Measurements from ENCODE around the gene MINK1.

The MINK1 gene

DNA sequence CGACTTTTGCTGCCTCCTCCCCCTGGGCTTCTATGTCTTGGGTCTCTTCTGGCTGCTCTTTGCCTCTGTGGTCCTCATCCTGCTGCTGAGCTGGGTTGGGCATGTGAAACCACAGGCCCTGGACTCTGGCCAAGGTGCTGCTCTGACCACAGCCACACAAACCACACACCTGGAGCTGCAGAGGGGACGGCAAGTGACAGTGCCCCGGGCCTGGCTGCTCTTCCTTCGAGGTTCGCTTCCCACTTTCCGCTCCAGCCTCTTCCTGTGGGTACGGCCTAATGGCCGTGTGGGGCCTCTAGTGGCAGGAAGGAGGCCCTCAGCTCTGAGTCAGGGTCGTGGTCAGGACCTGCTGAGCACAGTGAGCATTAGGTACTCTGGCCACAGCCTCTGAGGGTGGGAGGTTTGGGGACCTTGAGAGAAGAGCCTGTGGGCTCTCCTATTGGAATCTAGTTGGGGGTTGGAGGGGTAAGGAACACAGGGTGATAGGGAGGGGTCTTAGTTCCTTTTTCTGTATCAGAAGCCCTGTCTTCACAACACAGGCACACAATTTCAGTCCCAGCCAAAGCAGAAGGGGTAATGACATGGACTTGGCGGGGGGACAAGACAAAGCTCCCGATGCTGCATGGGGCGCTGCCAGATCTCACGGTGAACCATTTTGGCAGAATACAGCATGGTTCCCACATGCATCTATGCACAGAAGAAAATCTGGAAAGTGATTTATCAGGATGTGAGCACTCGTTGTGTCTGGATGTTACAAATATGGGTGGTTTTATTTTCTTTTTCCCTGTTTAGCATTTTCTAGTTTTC, 101.2 kb downstream of the MINK1 start:
- POLR2A ChIA-PET, result no interaction called here
- CTCF ChIA-PET, result interaction anchor here (0.6 to 1.4 kb wide), 5 partner anchors 9 to 31 kb away, joined by 3 to 7 read pairs (median 5); partner anchors contain the start of gene CHRNE
- TF ChIP-seq, protein P1, sequence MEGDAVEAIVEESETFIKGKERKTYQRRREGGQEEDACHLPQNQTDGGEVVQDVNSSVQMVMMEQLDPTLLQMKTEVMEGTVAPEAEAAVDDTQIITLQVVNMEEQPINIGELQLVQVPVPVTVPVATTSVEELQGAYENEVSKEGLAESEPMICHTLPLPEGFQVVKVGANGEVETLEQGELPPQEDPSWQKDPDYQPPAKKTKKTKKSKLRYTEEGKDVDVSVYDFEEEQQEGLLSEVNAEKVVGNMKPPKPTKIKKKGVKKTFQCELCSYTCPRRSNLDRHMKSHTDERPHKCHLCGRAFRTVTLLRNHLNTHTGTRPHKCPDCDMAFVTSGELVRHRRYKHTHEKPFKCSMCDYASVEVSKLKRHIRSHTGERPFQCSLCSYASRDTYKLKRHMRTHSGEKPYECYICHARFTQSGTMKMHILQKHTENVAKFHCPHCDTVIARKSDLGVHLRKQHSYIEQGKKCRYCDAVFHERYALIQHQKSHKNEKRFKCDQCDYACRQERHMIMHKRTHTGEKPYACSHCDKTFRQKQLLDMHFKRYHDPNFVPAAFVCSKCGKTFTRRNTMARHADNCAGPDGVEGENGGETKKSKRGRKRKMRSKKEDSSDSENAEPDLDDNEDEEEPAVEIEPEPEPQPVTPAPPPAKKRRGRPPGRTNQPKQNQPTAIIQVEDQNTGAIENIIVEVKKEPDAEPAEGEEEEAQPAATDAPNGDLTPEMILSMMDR (IDR thresholded peaks at IDR 0.05; ENCODE audit: insufficient read depth, low read length, missing control alignments), result peak; percentile 36
- no peak overlapping the region for H3K4me3 ChIP-seq (ENCODE audit: low read depth, low read length)
- DNase-seq (ENCODE audit: low read depth, low spot score), result no peak

DNA sequence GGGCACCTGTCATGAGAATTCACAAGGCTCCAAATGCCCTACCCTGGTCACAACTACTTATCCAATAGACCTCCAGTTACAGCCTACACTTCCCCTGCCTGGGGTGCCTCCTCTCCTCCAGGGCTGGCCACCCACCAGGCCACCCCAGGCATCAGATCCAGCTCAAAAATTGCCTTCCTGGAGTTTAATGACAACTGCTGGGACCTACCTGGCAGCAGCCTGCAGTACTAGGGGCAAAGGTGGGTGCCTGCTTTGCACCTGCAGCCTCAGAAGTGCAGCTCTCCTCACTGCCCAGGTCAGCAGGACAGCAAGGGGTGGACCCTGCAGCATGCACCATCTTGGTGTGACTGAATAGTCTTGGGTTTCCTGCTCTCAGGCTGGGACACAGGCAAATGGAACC, 102.5 kb downstream of the MINK1 start:
- ChIA-PET CTCF (interaction anchor here (2.7 kb wide), 1 partner anchor 26 kb away, joined by 11 read pairs; no protein-coding TSS in a partner anchor), POLR2A (no interaction called here)
- no peak for DNase-seq (ENCODE audit: low read depth, low spot score)
- no peak overlapping the region for H3K4me3 ChIP-seq (ENCODE audit: low read depth, low read length)
- TF ChIP-seq, protein P1 (IDR thresholded peaks at IDR 0.05; ENCODE audit: insufficient read depth, low read length, missing control alignments), result no peak

DNA sequence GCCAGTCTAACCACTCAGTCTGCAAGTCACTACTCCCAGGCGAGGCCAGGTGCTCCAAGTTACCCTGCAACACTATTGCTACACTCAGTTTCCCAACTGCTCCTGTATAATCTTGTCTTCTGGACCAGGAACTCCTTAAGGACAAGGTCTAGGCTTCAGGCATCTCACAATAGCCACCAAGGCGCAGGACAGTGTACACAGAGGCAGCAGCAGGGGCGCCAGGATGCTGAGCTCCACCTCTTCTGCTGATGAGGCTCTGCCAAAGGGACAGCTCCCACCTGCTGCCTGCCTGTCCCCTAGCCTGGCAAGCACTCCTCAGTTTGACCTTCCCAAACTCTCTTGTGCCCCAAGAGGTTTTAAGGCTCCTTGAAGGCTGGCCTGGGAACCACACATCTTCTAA, 103.3 kb downstream of the MINK1 start:
- no peak for DNase-seq (ENCODE audit: low read depth, low spot score)
- POLR2A ChIA-PET, result no interaction called here
- no peak overlapping the region for H3K4me3 ChIP-seq (ENCODE audit: low read depth, low read length)
- CTCF ChIA-PET, result interaction anchor here (1.0 to 2.7 kb wide), 2 partner anchors 17 to 27 kb away, joined by 3 to 11 read pairs; no protein-coding TSS in a partner anchor
- TF ChIP-seq, protein P1 (IDR thresholded peaks at IDR 0.05; ENCODE audit: insufficient read depth, low read length, missing control alignments), result no peak

DNA sequence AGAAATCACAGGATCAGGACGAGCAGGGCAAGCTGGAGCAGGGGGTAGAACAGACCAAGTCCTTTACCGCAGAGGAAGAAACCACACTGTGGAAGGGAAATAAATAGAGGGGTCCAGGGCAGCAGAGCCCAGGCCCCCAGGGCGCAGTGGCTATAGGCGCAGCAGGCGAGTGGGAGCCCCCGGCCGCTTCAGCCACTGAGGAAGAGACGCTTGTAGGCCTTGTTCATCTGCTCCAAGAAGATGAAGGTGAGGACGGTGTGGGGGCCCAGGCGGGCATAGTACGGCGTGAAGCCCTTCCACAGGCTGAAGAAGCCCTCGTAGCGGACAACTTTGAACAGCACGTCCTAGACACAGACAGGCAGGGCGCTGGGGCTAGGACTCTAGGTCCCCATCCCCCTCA, 104.4 kb downstream of the MINK1 start:
- TF ChIP-seq, protein P1 (IDR thresholded peaks at IDR 0.05; ENCODE audit: insufficient read depth, low read length, missing control alignments), result no peak
- H3K4me3 ChIP-seq (ENCODE audit: low read depth, low read length), result no peak overlapping the region
- ChIA-PET POLR2A (no interaction called here), CTCF (interaction anchor here (1.0 to 2.7 kb wide), 2 partner anchors 18 to 28 kb away, joined by 3 to 11 read pairs; no protein-coding TSS in a partner anchor)
- DNase-seq (ENCODE audit: low read depth, low spot score), result no peak

DNA sequence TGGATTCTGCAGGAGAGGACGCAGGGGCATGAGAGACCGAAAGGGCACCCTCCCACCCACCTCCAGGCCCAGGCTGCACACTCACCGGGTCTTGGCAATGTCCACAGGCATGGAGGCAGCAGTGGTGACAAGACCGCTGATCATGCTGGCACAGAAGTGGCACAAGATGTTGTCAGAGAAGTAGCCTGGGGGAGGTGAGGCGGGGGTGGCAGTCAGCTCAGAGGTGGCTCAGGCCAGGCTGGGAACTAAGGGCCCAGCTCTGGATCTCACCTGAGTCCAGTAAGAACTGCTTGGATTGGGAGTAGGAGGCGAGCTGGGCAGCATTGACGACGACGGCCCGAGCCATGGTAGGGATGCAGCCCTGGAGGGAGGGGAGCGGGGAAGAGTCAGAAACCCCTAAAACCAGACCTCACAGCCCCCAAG, 104.9 kb downstream of the MINK1 start:
- ChIA-PET CTCF (interaction anchor here (2.7 kb wide), 1 partner anchor 29 kb away, joined by 11 read pairs; no protein-coding TSS in a partner anchor), POLR2A (no interaction called here)
- H3K4me3 ChIP-seq (ENCODE audit: low read depth, low read length), result peak overlapping the region; percentile 92
- TF ChIP-seq, protein P1 (IDR thresholded peaks at IDR 0.05; ENCODE audit: insufficient read depth, low read length, missing control alignments), result no peak
- DNase-seq (ENCODE audit: low read depth, low spot score), result no peak
